HFFc6 (cell line): Measurements from ENCODE around the gene EXOC3L1. TPM values are rescaled to one million over a fixed set of nuclear protein-coding genes. Genes with fewer than 3 reads are reported as not detected.

Experiments used
- DNase-seq: peaks from one replicate; pipeline ENCODE4 v3.0.0-alpha.2; 2018
- H3K27ac Mint-ChIP-seq: 2 replicates; pipeline ENCODE4 v1.8.0; 2020; ENCODE audit warnings: mild to moderate bottlenecking, mixed read lengths
- H3K27me3 Mint-ChIP-seq: 2 replicates; pipeline ENCODE4 v1.8.0; 2021; ENCODE audit warnings: mild to moderate bottlenecking, moderate library complexity, mixed read lengths; ENCODE audit not compliant: insufficient read depth
- H3K36me3 Mint-ChIP-seq: 2 replicates; pipeline ENCODE4 v1.8.0; 2021; ENCODE audit warnings: low read depth, mixed read lengths
- H3K4me1 Mint-ChIP-seq: 2 replicates; pipeline ENCODE4 v1.8.0; 2020; ENCODE audit warnings: low read depth, mixed read lengths
- H3K4me3 Mint-ChIP-seq: 2 replicates; pipeline ENCODE4 v1.8.0; 2020; ENCODE audit warnings: mild to moderate bottlenecking, moderate library complexity, mixed read lengths
- H3K9me3 Mint-ChIP-seq: 2 replicates; pipeline ENCODE4 v1.8.0; 2020; ENCODE audit warnings: mild to moderate bottlenecking, mixed read lengths
- CTCF ChIP-seq: fragments of 200-600 bp; sonication (generic); IDR thresholded peaks from 2 replicates; pipeline ENCODE4 v1.5.0; 2021; ENCODE audit warnings: antibody characterized with exemption, mild to moderate bottlenecking
- total RNA-seq, 6 experiments: library from RNA; stranded (reverse); fragmentation: NEBNext Ultra II Directional; extraction: Animal tissue kit (Norgen Biotek cat#: 25700); gene quantifications; 2 replicates in 1 of 6; 3 replicates in 5 of 6; pipeline ENCODE4 v1.2.3, GENCODE V29; 2021

EXOC3L1 gene
- total RNA-seq, 6 experiments from 2014 or later = 0.18 TPM; not detected in 5

- DNase-seq = peak; percentile 93
- Mint-ChIP-seq H3K27me3 (peaks cover 3% of the 10 kb centered on the region), H3K36me3 (no peaks in the 10 kb centered on the region), H3K9me3 (no peaks in the 10 kb centered on the region), H3K27ac (peak overlapping the region; percentile 50), H3K4me1 (peaks cover 22% of the 10 kb centered on the region), H3K4me3 (peak overlapping the region; percentile 78)
- peak; percentile 89 for TF ChIP-seq CTCF
Observed at GRCh38 chr16:67184995-67185650, 4.8 kb downstream of the EXOC3L1 start.

DNA sequence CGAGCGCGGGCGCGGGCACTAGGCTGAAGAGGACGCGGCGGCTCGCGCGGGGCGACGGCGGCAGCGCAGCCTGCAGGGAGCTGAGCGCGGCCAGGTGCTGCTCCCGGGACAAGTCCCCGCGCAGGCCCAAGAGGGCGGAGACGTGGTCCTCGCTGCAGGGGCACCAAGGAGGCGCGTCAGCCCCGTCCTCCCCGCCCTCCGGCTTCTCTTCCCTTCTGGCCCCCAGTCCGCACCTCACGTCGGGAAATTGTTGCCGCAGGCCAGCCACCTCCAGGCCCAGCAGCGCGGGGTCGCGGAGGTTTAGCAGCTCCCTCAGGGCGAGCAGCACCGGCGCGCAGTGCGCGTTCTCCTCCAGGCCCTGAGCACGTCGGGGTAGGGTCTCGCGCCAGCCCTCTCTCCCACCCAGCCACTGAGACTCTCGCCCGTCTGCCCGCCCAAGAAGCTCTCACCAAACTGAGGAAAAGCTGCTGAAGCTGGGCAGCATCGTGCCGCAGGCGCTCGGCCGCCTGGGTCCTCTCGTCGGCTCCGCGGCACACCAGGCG is 5.4 kb downstream of the EXOC3L1 start:
- TF ChIP-seq CTCF = no peak
- H3K27ac Mint-ChIP-seq = no peak overlapping the region
- no peak overlapping the region for H3K4me3 Mint-ChIP-seq

GRCh38 chr16:67183627-67184452 is 6.1 kb downstream of the EXOC3L1 start, which contains the start of gene MATCAP1:
Gene MATCAP1, minus strand, starts transcription at chr16:67183963. Its CDS starts 3,353 bp downstream, at chr16:67180610.
- peaks cover 3% of the 10 kb centered on the region; the same call in 1 of the 2 replicates for H3K36me3 Mint-ChIP-seq
- peak; percentile 96 for DNase-seq
- H3K27ac Mint-ChIP-seq = no peak within 1 kb of the TSS
- no peak within 1 kb of the TSS for H3K4me3 Mint-ChIP-seq
- no peaks in the 10 kb centered on the region for H3K9me3 Mint-ChIP-seq
- H3K4me1 Mint-ChIP-seq = peaks cover 21% of the 10 kb centered on the region
- peaks cover 3% of the 10 kb centered on the region for H3K27me3 Mint-ChIP-seq
- TF ChIP-seq CTCF = peak; percentile 13; the same call in 1 of the 2 replicates

More for the DNA sequence above, 5.4 kb downstream of the EXOC3L1 start:
- Mint-ChIP-seq H3K9me3 (no peaks in the 10 kb centered on the region), H3K36me3 (no peaks in the 10 kb centered on the region), H3K27me3 (peaks cover 3% of the 10 kb centered on the region), H3K4me1 (peaks cover 21% of the 10 kb centered on the region)
- no peak for DNase-seq

DNA sequence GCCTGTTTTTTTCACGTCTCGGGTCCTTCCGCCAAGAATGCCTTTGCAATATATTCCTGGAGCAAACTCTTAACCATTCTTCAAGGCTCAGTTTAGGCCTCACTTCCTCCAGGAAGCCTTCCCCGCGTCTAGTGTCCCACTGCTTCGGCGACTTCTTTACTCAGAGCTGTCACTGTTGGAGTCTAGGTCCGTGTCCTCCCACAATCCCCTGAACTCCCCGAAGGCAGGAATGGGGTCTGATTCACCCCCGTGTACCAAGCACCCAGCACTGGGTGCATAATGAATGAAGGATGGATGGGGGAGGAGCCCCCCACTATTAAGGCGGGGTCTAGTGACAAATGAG is 6.7 kb downstream of the EXOC3L1 start:
- no peak for TF ChIP-seq CTCF
- peaks cover 4% of the 10 kb centered on the region; the same call in 1 of the 2 replicates for H3K36me3 Mint-ChIP-seq
- H3K4me3 Mint-ChIP-seq = no peak overlapping the region
- H3K27ac Mint-ChIP-seq = no peak overlapping the region
- peaks cover 21% of the 10 kb centered on the region for H3K4me1 Mint-ChIP-seq
- no peaks in the 10 kb centered on the region for H3K9me3 Mint-ChIP-seq
- no peak for DNase-seq
- H3K27me3 Mint-ChIP-seq = peaks cover 3% of the 10 kb centered on the region

DNA sequence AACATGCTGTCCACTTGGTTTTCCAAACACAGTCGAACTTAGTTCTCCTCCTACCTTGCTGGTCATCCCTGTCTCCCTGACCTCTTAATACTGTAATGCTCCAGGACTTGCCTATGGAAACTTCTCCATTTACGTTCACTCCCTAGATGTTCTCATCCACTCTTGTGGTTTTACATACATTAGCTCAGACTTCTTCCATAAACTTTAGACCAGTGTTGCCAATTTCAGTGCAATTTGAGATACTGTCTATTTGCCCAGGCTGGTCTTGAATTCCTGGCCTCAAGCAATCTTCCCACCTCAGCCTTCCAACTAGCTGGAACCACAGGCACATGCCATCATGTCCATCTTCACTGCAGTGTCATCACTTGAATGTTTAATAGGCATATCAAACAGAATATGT is 7.6 kb downstream of the EXOC3L1 start:
- peaks cover 3% of the 10 kb centered on the region for H3K27me3 Mint-ChIP-seq
- H3K4me3 Mint-ChIP-seq = no peak overlapping the region
- H3K4me1 Mint-ChIP-seq = peaks cover 21% of the 10 kb centered on the region

More for the DNA sequence above, 7.6 kb downstream of the EXOC3L1 start:
- no peak for TF ChIP-seq CTCF
- Mint-ChIP-seq H3K36me3 (peaks cover 4% of the 10 kb centered on the region; the same call in 1 of the 2 replicates), H3K9me3 (no peaks in the 10 kb centered on the region), H3K27ac (no peak overlapping the region)
- DNase-seq = no peak
